K562 (cell line): Measurements from ENCODE around the gene HEATR3. TPM values are rescaled to one million over a fixed set of nuclear protein-coding genes. Genes with fewer than 3 reads are reported as not detected.

Experiments
- ATAC-seq: fragments of 200-7000 bp; cut with Tn5 transposase; 3 replicates; pipeline ENCODE4 v1.9.1; 2020; ENCODE audit warnings: moderate library complexity
- BruUV-seq: library from RNA; stranded (reverse); fragments of 400-500 nt; replicated peaks from 2 replicates; lab custom pipeline; 2021; lab: Mats Ljungman, UMichigan
- CTCF ChIA-PET: fragments of 300-600 bp; formaldehyde crosslinking; extraction: SDS; loops from one replicate; lab custom pipeline; 2021; ENCODE audit warnings: low intra/inter-chr PET ratio; lab: Yijun Ruan, JAX
- POLR2A ChIA-PET: fragments of 300-600, 350-650 bp; sonication (Branson Sonifier 250); formaldehyde crosslinking; extraction: SDS; loops from one replicate; lab custom pipeline; 2021; ENCODE audit warnings: antibody characterized with exemption, inconsistent platforms; lab: Yijun Ruan, JAX
- DNase-seq, 4 experiments: peaks; one replicate each; pipeline versions ENCODE4 v3.0.0 to v3.0.0-alpha.2; 2011 to 2018; ENCODE audit warnings: low spot score in 3 of 4, mixed read lengths in 3 of 4; ENCODE audit errors: extremely low read depth in 1 of 4
- FAIRE-seq: peaks from 2 replicates; lab custom pipeline; 2011; peaks lifted over from hg19 to GRCh38; lab: Jason Lieb, UNC
- H2AFZ ChIP-seq: 2 replicates; pipeline ENCODE4 v1.6.0; 2011; ENCODE audit warnings: low read depth, low read length, control low read depth, inconsistent platforms
- H3K27ac ChIP-seq: fragments of 200-600 bp; 3 replicates; pipeline ENCODE4 v1.8.0; 2011; ENCODE audit warnings: low read depth, mild to moderate bottlenecking, control low read depth, inconsistent platforms, low read length, moderate library complexity, mixed read lengths; ENCODE audit errors: extremely low read depth
- H3K27me3 ChIP-seq, 2 experiments: fragments of 300-600 bp in 1 of 2; 2 replicates in 1 of 2; 3 replicates in 1 of 2; pipeline versions ENCODE4 v1.6.0 to v1.8.0; 2011; ENCODE audit warnings: inconsistent platforms in 2 of 2, low read length in 2 of 2, mild to moderate bottlenecking in 1 of 2, mixed read lengths in 1 of 2, moderate library complexity in 1 of 2; ENCODE audit not compliant: control insufficient read depth in 2 of 2, insufficient read depth in 2 of 2
- H3K36me3 ChIP-seq: fragments of 300-600 bp; 3 replicates; pipeline ENCODE4 v1.8.0; 2011; ENCODE audit warnings: mild to moderate bottlenecking, low read length, inconsistent platforms; ENCODE audit not compliant: control insufficient read depth, insufficient read depth
- H3K4me1 ChIP-seq, 2 experiments: fragments of 200-600 bp in 1 of 2; replicated peaks in 1 of 2; 2 replicates in 1 of 2; 3 replicates in 1 of 2; pipeline versions ENCODE4 v1.5.1 to v1.8.0; 2011; ENCODE audit warnings: inconsistent platforms in 2 of 2, low read length in 2 of 2, mild to moderate bottlenecking in 1 of 2, mixed read lengths in 1 of 2, moderate library complexity in 1 of 2; ENCODE audit not compliant: control insufficient read depth in 2 of 2, insufficient read depth in 2 of 2
- H3K4me2 ChIP-seq: 2 replicates; pipeline ENCODE4 v1.6.1; 2011; ENCODE audit warnings: low read length, control low read depth, inconsistent platforms, mixed read lengths; ENCODE audit not compliant: insufficient read depth
- H3K4me3 ChIP-seq: fragments of 200-600 bp; sonication (generic), shearing (Covaris generic); 2 replicates; pipeline ENCODE4 v1.5.1; 2016; ENCODE audit warnings: control low read depth, inconsistent platforms
- H3K79me2 ChIP-seq: fragments of 200-600 bp; 3 replicates; pipeline ENCODE4 v1.8.0; 2011; ENCODE audit warnings: low read length, inconsistent platforms; ENCODE audit not compliant: control insufficient read depth, insufficient read depth
- H3K9ac ChIP-seq, 2 experiments: 2 replicates each; pipeline versions ENCODE4 v1.6.0 to v1.6.1; 2011; ENCODE audit warnings: low read depth in 2 of 2, low read length in 2 of 2, control low read depth in 1 of 2, inconsistent platforms in 1 of 2, mild to moderate bottlenecking in 1 of 2, mixed read lengths in 1 of 2; ENCODE audit not compliant: insufficient read depth in 1 of 2
- H3K9me1 ChIP-seq: one replicate; pipeline ENCODE4 v1.6.0; 2011; ENCODE audit warnings: inconsistent platforms, mild to moderate bottlenecking, low read length, moderate library complexity; ENCODE audit not compliant: control insufficient read depth, insufficient read depth
- H3K9me3 ChIP-seq: replicated peaks from 2 replicates; pipeline ENCODE4 v1.5.1; 2011; ENCODE audit warnings: low read depth, low read length, inconsistent platforms; ENCODE audit not compliant: control insufficient read depth, insufficient read depth
- H4K20me1 ChIP-seq: replicated peaks from 2 replicates; pipeline ENCODE4 v1.6.1; 2011; ENCODE audit warnings: low read length, inconsistent platforms, mixed read lengths; ENCODE audit not compliant: control insufficient read depth, insufficient read depth
- CBX5 ChIP-seq: IDR thresholded peaks from 2 replicates; pipeline ENCODE4 v1.6.1; 2014; ENCODE audit warnings: low read depth, borderline replicate concordance
- HBP1 ChIP-seq: fragments of 450-650 bp; formaldehyde crosslinking; IDR thresholded peaks from 2 replicates; pipeline ENCODE4 v1.4.0; 2022; ENCODE audit warnings: missing genetic modification characterization
- HNRNPL ChIP-seq: fragments of 200-400 bp; formaldehyde crosslinking; IDR thresholded peaks from 2 replicates; pipeline ENCODE4 v1.6.1; 2017; ENCODE audit warnings: low read depth, mild to moderate bottlenecking, low read length
- MCM3 ChIP-seq: fragments of 450-650 bp; IDR thresholded peaks from 2 replicates; pipeline ENCODE4 v1.6.1; 2016
- OTX1 ChIP-seq: fragments of 450-650 bp; formaldehyde crosslinking; IDR thresholded peaks from 2 replicates; pipeline ENCODE4 v1.4.0; 2022; ENCODE audit warnings: mild to moderate bottlenecking
- POLR2AphosphoS5 ChIP-seq: IDR thresholded peaks from 2 replicates; pipeline ENCODE4 v1.6.1; 2011; ENCODE audit warnings: mild to moderate bottlenecking, low read depth, low read length, moderate library complexity; ENCODE audit not compliant: control insufficient read depth, insufficient read depth
- PTRF ChIP-seq: fragments of 450-650 bp; IDR thresholded peaks from 2 replicates; pipeline ENCODE4 v1.6.1; 2016; ENCODE audit warnings: mild to moderate bottlenecking, missing genetic modification characterization, missing compliant biosample characterization
- SIN3A ChIP-seq, 2 experiments: fragments of 150-350 bp in 1 of 2; IDR thresholded peaks; 2 replicates each; pipeline ENCODE4 v1.6.1; 2011 to 2016; ENCODE audit warnings: borderline replicate concordance in 2 of 2, low read depth in 2 of 2, low read length in 2 of 2, mild to moderate bottlenecking in 2 of 2, moderate library complexity in 2 of 2; ENCODE audit not compliant: control insufficient read depth in 1 of 2
- YY1 ChIP-seq, 3 experiments: IDR thresholded peaks; 2 replicates each; pipeline ENCODE4 v1.6.1; 2011; ENCODE audit warnings: low read length in 2 of 3, mild to moderate bottlenecking in 2 of 3, moderate library complexity in 2 of 3, borderline replicate concordance in 1 of 3, control low read depth in 1 of 3, low read depth in 1 of 3; ENCODE audit not compliant: insufficient read depth in 3 of 3, insufficient replicate concordance in 2 of 3, control insufficient read depth in 1 of 3, insufficient read length in 1 of 3; ENCODE audit errors: extremely low read depth in 1 of 3
- ZNF280A ChIP-seq: fragments of 450-650 bp; IDR thresholded peaks from 2 replicates; pipeline ENCODE4 v1.6.1; 2018; ENCODE audit warnings: mild to moderate bottlenecking, low read depth; ENCODE audit not compliant: partially characterized antibody
- WGBS: fragments of 100-300 bp; shearing (Covaris generic); methylation state at CpG from one replicate; pipeline ENCODE4 v1.1.6; 2016; ENCODE audit warnings: low coverage, mixed read lengths; ENCODE audit not compliant: insufficient coverage; ENCODE audit errors: missing lambda C conversion rate; 5-methylcytosine and 5-hydroxymethylcytosine counted together
- in situ Hi-C: fragments of 300-500 bp; cut with MboI; formaldehyde crosslinking; loops from 4 replicates; pipeline ENCODE4 v1.15.0; 2018; ENCODE audit warnings: inconsistent platforms, mixed read lengths
- intact Hi-C: fragments of 100-400 bp; cut with micrococcal nuclease; formaldehyde crosslinking; loops from 2 replicates; pipeline ENCODE4 v1.14.2; 2022
- polyA plus RNA-seq, 8 experiments: library from polyadenylated mRNA; depleted of rRNA in 4 of 8; stranded (reverse) in 5 of 8; unstranded in 3 of 8; fragments of >200 nt; fragmentation: Nextera tagmentation in 2 of 8; fragmentation: Illumina TruSeq in 1 of 8; extraction: Ambion mirVana in 2 of 8; extraction: Trizol in 1 of 8; gene quantifications; 2 replicates each; pipeline versions ENCODE4 v1.2.1 to v1.2.3, GENCODE V29; 2011 to 2014; ENCODE audit warnings: inconsistent platforms in 1 of 8, missing spikeins in 1 of 8
- total RNA-seq, 7 experiments: library from RNA; depleted of rRNA in 6 of 7; stranded (reverse); fragments of >200 nt in 6 of 7; fragmentation: Illumina TruSeq in 2 of 7; extraction: Trizol in 2 of 7; gene quantifications; 2 replicates each; pipeline versions ENCODE4 v1.2.1 to v1.2.3, GENCODE V29; 2011 to 2021; ENCODE audit warnings: low replicate concordance in 1 of 7
- TF ChIP-seq, protein P1 (sequence below): fragments of 450-650 bp; formaldehyde crosslinking; IDR thresholded peaks from 2 replicates; pipeline ENCODE4 v1.4.0; 2022; ENCODE audit warnings: mild to moderate bottlenecking, moderate library complexity
- TF ChIP-seq, protein P2 (sequence below): sonication (generic); formaldehyde crosslinking; IDR thresholded peaks from 2 replicates; pipeline ENCODE4 v1.8.1; 2023; ENCODE audit warnings: mild to moderate bottlenecking, missing genetic modification reagents, moderate library complexity
- TF ChIP-seq, protein P3 (sequence below): sonication (generic); formaldehyde crosslinking; IDR thresholded peaks from 2 replicates; pipeline ENCODE4 v1.8.0; 2022; ENCODE audit warnings: missing genetic modification reagents, mild to moderate bottlenecking, moderate library complexity, borderline replicate concordance

HEATR3 gene
- total and polyA plus RNA-seq, 9 of the 15 experiments (the other 6 are each of a cell fraction or from before 2014, with no cell fraction given), result 1.7 to 30.2 (median 18.8) TPM

DNA sequence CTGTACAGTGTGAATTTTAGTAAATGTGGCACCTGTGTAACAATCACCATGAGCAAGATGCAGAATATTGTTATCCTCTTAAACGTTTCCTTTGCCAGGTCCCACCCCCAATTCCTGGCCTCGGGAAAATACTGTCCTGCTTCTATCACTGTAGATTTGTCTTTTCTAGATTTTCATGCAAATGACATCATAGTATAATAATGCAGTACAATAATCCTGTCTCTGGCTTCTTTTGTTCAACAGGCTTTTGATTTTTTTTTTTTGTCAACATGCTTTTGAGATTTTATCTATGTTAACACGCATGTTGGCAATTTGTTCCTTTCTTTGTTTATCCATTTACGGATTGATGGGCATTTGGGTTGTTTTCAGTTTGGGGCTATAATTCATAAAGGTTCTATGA lies 20.4 kb upstream of the HEATR3 start:
- no peak for FAIRE-seq
- intact Hi-C loops, result no loop called here
- Histone ChIP-seq H3K27ac (no peak overlapping the region), H3K9me3 (no peaks in the 10 kb centered on the region), H3K4me3 (no peak overlapping the region), H3K27me3 (peaks cover 19 to 21% of the 10 kb centered on the region in 2 experiments), H3K9ac (no peak overlapping the region), H3K4me1 (no peaks in the 10 kb centered on the region), H3K36me3 (no peaks in the 10 kb centered on the region), H3K4me2 (no peak overlapping the region), H3K9me1 (no peaks in the 10 kb centered on the region), H2AFZ (no peak overlapping the region), H3K79me2 (no peaks in the 10 kb centered on the region), H4K20me1 (no peaks in the 10 kb centered on the region)
- 4% methylated on average over 4 of the region's 4 CpGs for WGBS
- in situ Hi-C loops, result no loop called here
- ChIA-PET POLR2A (no interaction called here), CTCF (no interaction called here)
- DNase-seq, result no peak
- no peak for ATAC-seq
- no TSS peak for BruUV-seq
- no peak for TF ChIP-seq PTRF (tag)
- TF ChIP-seq, protein P1, sequence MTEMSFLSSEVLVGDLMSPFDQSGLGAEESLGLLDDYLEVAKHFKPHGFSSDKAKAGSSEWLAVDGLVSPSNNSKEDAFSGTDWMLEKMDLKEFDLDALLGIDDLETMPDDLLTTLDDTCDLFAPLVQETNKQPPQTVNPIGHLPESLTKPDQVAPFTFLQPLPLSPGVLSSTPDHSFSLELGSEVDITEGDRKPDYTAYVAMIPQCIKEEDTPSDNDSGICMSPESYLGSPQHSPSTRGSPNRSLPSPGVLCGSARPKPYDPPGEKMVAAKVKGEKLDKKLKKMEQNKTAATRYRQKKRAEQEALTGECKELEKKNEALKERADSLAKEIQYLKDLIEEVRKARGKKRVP (CRISPR knock-in tag), result no peak
- TF ChIP-seq, protein P2, sequence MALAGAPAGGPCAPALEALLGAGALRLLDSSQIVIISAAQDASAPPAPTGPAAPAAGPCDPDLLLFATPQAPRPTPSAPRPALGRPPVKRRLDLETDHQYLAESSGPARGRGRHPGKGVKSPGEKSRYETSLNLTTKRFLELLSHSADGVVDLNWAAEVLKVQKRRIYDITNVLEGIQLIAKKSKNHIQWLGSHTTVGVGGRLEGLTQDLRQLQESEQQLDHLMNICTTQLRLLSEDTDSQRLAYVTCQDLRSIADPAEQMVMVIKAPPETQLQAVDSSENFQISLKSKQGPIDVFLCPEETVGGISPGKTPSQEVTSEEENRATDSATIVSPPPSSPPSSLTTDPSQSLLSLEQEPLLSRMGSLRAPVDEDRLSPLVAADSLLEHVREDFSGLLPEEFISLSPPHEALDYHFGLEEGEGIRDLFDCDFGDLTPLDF (CRISPR knock-in tag), result no peak
- no peak for TF ChIP-seq HNRNPL
- no peak for TF ChIP-seq POLR2AphosphoS5
- no peak for TF ChIP-seq MCM3
- TF ChIP-seq, protein P3, sequence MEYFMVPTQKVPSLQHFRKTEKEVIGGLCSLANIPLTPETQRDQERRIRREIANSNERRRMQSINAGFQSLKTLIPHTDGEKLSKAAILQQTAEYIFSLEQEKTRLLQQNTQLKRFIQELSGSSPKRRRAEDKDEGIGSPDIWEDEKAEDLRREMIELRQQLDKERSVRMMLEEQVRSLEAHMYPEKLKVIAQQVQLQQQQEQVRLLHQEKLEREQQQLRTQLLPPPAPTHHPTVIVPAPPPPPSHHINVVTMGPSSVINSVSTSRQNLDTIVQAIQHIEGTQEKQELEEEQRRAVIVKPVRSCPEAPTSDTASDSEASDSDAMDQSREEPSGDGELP (CRISPR knock-in tag), result no peak
- no peak for TF ChIP-seq ZNF280A
- TF ChIP-seq YY1 (IDR thresholded peaks at IDR 0.05; ENCODE audit: borderline replicate concordance in 1 of 3, control insufficient read depth in 1 of 3, extremely low read depth in 1 of 3, insufficient read depth in 3 of 3, insufficient read length in 1 of 3, insufficient replicate concordance in 2 of 3, low read depth in 1 of 3, low read length in 2 of 3), result no peak
- TF ChIP-seq HBP1 (CRISPR knock-in tag), result no peak
- no peak for TF ChIP-seq SIN3A (IDR thresholded peaks at IDR 0.05; ENCODE audit: borderline replicate concordance in 2 of 2, control insufficient read depth in 1 of 2, low read depth in 2 of 2, low read length in 2 of 2)
- TF ChIP-seq CBX5, result no peak
- no peak for TF ChIP-seq OTX1 (CRISPR knock-in tag)
